Loucy (cell line): ENCODE data around the gene PDIA2.

ENCODE experiments used
- H2AFZ ChIP-seq: fragments of 200-600 bp; sonication (generic); 2 replicates; pipeline ENCODE4 v1.6.0; 2016; ENCODE audit warnings: antibody characterized with exemption, mild to moderate bottlenecking, low read length, moderate library complexity
- H3F3A ChIP-seq: fragments of 200-600 bp; 2 replicates; pipeline ENCODE4 v1.6.0; 2016; ENCODE audit warnings: antibody characterized with exemption, low read depth, mild to moderate bottlenecking
- H3K27me3 ChIP-seq: fragments of 200-600 bp; sonication (generic); 2 replicates; pipeline ENCODE4 v1.6.1; 2014; ENCODE audit warnings: low read length, mild to moderate bottlenecking; ENCODE audit not compliant: insufficient read depth, poor library complexity, severe bottlenecking
- H3K36me3 ChIP-seq: fragments of 200-600 bp; sonication (generic); 2 replicates; pipeline ENCODE4 v1.6.1; 2016; ENCODE audit warnings: low read length; ENCODE audit not compliant: insufficient read depth
- H3K4me1 ChIP-seq: fragments of 200-600 bp; sonication (generic); 2 replicates; pipeline ENCODE4 v1.5.1; 2014; ENCODE audit warnings: low read length, mild to moderate bottlenecking; ENCODE audit not compliant: insufficient read depth, poor library complexity, severe bottlenecking
- H3K4me2 ChIP-seq: fragments of 200-600 bp; sonication (generic); 2 replicates; pipeline ENCODE4 v1.6.0; 2014; ENCODE audit warnings: antibody characterized with exemption, low read length, low read depth, mild to moderate bottlenecking; ENCODE audit not compliant: poor library complexity, severe bottlenecking
- H3K4me3 ChIP-seq: fragments of 200-600 bp; sonication (generic); 2 replicates; pipeline ENCODE4 v1.5.1; 2014; ENCODE audit warnings: low read length, mild to moderate bottlenecking, mixed read lengths; ENCODE audit not compliant: poor library complexity, severe bottlenecking
- H3K79me2 ChIP-seq: fragments of 200-600 bp; sonication (generic); 2 replicates; pipeline ENCODE4 v1.6.1; 2014; ENCODE audit warnings: low read length; ENCODE audit not compliant: insufficient read depth
- H3K9ac ChIP-seq: fragments of 200-600 bp; sonication (generic); 2 replicates; pipeline ENCODE4 v1.6.0; 2014; ENCODE audit warnings: mild to moderate bottlenecking, low read depth, low read length, moderate library complexity; ENCODE audit not compliant: poor library complexity, severe bottlenecking
- H3K9me2 ChIP-seq: fragments of 200-600 bp; sonication (generic); replicated peaks from 2 replicates; pipeline ENCODE4 v1.6.1; 2016; ENCODE audit warnings: low read depth, low read length, mixed read lengths
- H3K9me3 ChIP-seq: fragments of 200-600 bp; sonication (generic); 2 replicates; pipeline ENCODE4 v1.6.1; 2014; ENCODE audit warnings: mild to moderate bottlenecking, antibody characterized with exemption, low read length, low read depth; ENCODE audit not compliant: insufficient read depth
- H4K20me1 ChIP-seq: fragments of 200-600 bp; sonication (generic); 2 replicates; pipeline ENCODE4 v1.6.0; 2014; ENCODE audit warnings: antibody characterized with exemption, low read length, mild to moderate bottlenecking; ENCODE audit not compliant: insufficient read depth, poor library complexity, severe bottlenecking
- EZH2phosphoT487 ChIP-seq: fragments of 200-600 bp; IDR thresholded peaks from 2 replicates; pipeline ENCODE4 v1.6.1; 2018; ENCODE audit warnings: antibody characterized with exemption, mild to moderate bottlenecking, moderate library complexity, borderline replicate concordance
- TF ChIP-seq, protein P1 (sequence below): fragments of 200-600 bp; sonication (generic); conservative IDR thresholded peaks from 2 replicates; pipeline ENCODE4 v1.5.1; 2014; ENCODE audit warnings: mild to moderate bottlenecking, antibody characterized with exemption, low read length

PDIA2 gene

DNA sequence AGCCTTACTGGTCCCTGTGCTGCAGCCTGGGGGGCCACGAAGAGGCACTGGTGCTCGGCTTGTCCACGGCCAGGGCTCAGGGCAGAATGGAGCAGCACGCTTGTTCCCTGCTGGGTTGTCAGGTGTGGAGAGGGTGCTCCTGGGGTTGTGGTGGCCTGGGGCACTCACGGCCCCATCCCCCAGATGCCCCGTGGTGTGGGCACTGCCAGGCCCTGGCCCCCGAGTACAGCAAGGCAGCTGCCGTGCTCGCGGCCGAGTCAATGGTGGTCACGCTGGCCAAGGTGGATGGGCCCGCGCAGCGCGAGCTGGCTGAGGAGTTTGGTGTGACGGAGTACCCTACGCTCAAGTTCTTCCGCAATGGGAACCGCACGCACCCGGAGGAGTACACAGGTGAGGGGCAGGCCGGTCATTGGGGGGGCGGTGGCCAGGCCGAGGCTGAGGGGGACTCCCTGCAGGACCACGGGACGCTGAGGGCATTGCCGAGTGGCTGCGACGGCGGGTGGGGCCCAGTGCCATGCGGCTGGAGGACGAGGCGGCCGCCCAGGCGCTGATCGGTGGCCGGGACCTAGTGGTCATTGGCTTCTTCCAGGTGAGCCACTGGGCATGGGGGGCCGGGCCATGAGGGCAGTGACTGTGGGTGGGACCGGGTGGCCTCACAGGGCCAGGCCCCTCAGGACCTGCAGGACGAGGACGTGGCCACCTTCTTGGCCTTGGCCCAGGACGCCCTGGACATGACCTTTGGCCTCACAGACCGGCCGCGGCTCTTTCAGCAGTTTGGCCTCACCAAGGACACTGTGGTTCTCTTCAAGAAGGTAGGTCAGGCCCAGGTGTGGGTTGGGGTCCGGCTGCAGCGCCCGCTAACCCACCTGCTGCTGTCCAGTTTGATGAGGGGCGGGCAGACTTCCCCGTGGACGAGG lies 1.5 kb downstream of the PDIA2 start:
- Histone ChIP-seq H3K9me2 (no peaks in the 10 kb centered on the region), H3K9ac (no peak overlapping the region), H3K4me2 (no peak overlapping the region), H3K27me3 (no peaks in the 10 kb centered on the region), H3K4me3 (no peak overlapping the region), H3K36me3 (peaks cover 5% of the 10 kb centered on the region; the same call in 1 of the 2 replicates), H4K20me1 (no peaks in the 10 kb centered on the region), H2AFZ (no peak overlapping the region), H3K9me3 (no peaks in the 10 kb centered on the region), H3F3A (no peaks in the 10 kb centered on the region), H3K79me2 (no peaks in the 10 kb centered on the region), H3K4me1 (no peaks in the 10 kb centered on the region)
- no peak for TF ChIP-seq EZH2phosphoT487
- TF ChIP-seq, protein P1, sequence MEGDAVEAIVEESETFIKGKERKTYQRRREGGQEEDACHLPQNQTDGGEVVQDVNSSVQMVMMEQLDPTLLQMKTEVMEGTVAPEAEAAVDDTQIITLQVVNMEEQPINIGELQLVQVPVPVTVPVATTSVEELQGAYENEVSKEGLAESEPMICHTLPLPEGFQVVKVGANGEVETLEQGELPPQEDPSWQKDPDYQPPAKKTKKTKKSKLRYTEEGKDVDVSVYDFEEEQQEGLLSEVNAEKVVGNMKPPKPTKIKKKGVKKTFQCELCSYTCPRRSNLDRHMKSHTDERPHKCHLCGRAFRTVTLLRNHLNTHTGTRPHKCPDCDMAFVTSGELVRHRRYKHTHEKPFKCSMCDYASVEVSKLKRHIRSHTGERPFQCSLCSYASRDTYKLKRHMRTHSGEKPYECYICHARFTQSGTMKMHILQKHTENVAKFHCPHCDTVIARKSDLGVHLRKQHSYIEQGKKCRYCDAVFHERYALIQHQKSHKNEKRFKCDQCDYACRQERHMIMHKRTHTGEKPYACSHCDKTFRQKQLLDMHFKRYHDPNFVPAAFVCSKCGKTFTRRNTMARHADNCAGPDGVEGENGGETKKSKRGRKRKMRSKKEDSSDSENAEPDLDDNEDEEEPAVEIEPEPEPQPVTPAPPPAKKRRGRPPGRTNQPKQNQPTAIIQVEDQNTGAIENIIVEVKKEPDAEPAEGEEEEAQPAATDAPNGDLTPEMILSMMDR = no peak

DNA sequence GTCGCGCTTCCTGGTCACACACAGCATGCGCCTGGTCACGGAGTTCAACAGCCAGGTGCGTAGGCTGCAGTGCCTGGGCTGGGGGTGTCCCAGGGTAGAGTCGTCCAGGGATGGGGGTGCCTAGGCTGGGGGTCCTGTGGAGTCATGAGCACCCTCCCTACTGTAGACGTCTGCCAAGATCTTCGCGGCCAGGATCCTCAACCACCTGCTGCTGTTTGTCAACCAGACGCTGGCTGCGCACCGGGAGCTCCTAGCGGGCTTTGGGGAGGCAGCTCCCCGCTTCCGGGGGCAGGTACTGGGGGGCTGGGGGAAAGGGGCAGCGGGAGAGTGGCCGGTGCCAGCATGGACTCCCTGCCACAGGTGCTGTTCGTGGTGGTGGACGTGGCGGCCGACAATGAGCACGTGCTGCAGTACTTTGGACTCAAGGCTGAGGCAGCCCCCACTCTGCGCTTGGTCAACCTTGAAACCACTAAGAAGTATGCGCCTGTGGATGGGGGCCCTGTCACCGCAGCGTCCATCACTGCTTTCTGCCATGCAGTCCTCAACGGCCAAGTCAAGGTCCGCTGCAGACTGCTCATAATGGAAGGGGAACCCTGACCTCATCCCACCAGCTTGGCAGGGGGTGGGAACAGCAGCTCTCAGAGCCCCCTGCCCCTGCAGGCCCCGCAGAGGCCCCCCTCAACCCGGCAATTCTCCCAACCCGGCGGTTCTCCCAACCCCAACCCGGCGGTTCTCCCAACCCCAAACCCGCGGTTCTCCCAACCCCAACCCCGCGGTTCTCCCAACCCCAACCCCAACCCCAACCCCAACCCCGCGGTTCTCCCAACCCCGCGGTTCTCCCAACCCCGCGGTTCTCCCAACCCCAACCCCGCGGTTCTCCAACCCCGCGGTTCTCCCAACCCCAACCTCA lies 2.4 kb downstream of the PDIA2 start:
- no peaks in the 10 kb centered on the region for H4K20me1 ChIP-seq
- H3K9me3 ChIP-seq = no peaks in the 10 kb centered on the region
- no peak overlapping the region for H3K4me2 ChIP-seq
- H3K27me3 ChIP-seq = no peaks in the 10 kb centered on the region
- H3F3A ChIP-seq = no peaks in the 10 kb centered on the region
- no peak overlapping the region for H3K9ac ChIP-seq
- no peak for TF ChIP-seq EZH2phosphoT487
- TF ChIP-seq, protein P1 = no peak
- peaks cover 5% of the 10 kb centered on the region; the same call in 1 of the 2 replicates for H3K36me3 ChIP-seq
- no peak overlapping the region for H2AFZ ChIP-seq
- H3K4me1 ChIP-seq = no peaks in the 10 kb centered on the region
- H3K4me3 ChIP-seq = no peak overlapping the region
- no peaks in the 10 kb centered on the region for H3K79me2 ChIP-seq
- no peaks in the 10 kb centered on the region for H3K9me2 ChIP-seq

DNA sequence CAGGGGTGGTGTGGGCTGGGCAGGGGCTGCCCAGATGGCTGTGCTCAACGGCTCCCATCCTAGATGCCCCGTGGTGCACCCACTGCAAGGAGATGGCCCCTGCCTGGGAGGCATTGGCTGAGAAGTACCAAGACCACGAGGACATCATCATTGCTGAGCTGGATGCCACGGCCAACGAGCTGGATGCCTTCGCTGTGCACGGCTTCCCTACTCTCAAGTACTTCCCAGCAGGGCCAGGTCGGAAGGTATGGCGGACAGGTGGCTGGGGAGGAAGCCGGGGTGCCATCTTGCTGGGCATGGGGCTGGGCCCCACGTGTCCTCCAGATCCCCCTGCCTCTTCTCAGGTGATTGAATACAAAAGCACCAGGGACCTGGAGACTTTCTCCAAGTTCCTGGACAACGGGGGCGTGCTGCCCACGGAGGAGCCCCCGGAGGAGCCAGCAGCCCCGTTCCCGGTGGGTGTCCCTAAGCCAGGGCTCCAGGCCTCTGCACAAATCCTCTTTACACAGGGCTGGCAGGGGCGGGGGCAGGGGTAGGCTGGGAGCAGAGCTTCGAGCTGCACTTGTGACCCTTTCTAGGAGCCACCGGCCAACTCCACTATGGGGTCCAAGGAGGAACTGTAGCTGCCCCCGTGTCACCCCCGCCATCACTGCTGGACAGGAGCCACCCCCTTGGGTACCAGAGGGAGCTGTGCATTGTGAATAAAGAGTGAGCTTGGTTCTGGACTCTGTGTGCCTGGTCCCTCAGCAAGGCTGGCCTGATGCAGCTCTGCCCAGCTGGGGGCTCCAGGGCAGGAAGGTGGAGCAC lies 3.7 kb downstream of the PDIA2 start:
- Histone ChIP-seq H3K79me2 (no peaks in the 10 kb centered on the region), H3K36me3 (peaks cover 5% of the 10 kb centered on the region; the same call in 1 of the 2 replicates), H3K4me2 (no peak overlapping the region), H2AFZ (no peak overlapping the region), H3K4me1 (no peaks in the 10 kb centered on the region), H3K27me3 (no peaks in the 10 kb centered on the region), H4K20me1 (no peaks in the 10 kb centered on the region), H3K9me3 (no peaks in the 10 kb centered on the region), H3K4me3 (no peak overlapping the region), H3K9me2 (no peaks in the 10 kb centered on the region), H3K9ac (no peak overlapping the region), H3F3A (no peaks in the 10 kb centered on the region)
- TF ChIP-seq, protein P1 = no peak
- TF ChIP-seq EZH2phosphoT487 = no peak
